DMS53 (cell line): ENCODE measurements around the gene GOLGA7B.

ENCODE experiments used
- DNase-seq: peaks from one replicate; lab custom pipeline; 2025; lab: John Stamatoyannopoulos, UW

GOLGA7B gene

DNA sequence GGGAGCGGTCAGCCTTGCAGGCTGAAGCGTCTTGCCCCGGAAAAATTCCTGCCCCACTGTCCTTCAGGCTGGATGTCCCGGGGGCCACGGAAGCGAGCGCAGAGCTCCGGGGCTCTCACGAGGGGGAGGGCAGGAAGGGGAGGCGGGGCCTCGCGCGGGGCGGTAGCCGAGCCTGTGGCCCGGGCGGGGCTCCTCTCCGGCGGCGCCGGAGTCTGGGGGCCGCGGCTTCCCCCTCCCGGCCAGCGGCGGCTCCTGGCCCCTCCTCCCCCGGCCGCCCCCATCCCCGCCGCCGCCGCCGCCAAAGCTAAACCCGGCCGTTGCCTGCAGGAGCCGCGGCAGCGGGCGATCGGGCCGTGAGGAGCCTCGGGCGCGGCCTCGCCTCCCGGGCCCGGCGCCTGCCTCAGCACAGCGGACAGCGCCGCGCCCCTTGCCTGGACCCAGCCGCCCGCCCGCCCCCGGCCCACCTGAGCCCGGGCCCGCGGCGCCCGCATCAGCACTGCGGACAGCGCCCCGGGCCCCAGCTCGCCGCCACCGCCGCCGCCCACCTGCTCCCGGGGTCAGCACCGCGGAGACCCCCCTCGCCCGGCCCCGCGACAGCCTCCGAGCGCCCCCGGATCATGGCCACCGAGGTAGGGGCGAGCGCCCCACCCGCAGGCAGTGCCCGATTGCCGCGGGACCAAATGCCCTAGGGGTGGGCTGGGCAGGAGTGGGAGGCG is at the start of gene GOLGA7B:
Gene GOLGA7B (plus strand): TSS at position 157 of the 716 bp plus-strand sequence. CDS start 461 bp downstream, at position 618.
- DNase-seq, result peak; percentile 94

DNA sequence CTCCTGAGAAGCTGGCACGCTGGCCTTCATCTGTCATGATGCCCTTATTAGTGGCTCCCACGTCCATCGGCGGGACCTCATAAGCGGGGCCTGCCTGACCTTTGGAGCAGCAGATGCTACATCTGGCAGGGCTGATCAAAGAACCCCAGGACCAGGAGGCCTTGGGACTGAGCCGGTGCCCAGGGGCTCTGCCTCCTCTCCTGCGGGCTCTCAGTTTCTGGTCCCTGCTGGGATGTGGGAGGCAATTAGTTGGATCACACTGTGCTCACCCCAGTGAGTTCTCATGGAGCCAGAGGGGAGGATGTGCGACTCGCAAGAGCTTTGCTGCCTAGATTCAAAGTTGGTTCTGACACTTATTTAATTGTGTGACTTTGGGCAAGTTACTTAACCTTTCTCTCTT is 49.2 kb upstream of the GOLGA7B start:
- DNase-seq, result no peak

DNA sequence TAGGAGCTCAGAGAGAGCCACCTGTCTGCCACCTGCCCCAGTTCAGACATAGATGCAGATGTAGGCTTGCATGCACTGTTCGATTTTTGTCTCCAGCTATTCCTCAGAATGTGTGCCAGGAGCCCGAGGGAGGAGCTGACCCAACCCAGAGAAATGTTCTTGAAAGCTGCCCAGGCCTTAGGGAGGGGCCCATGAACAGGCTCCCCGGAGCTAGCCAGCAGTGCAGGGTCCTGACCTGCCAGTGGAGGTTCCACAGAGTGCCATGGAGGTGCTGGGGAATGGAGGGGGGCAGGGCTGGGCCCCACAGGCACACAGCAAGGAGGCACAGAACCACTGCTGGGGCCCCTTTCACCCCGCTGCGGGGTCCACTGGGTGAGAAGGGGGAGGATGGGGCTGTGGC is 48.2 kb upstream of the GOLGA7B start:
- peak; percentile 30 for DNase-seq

DNA sequence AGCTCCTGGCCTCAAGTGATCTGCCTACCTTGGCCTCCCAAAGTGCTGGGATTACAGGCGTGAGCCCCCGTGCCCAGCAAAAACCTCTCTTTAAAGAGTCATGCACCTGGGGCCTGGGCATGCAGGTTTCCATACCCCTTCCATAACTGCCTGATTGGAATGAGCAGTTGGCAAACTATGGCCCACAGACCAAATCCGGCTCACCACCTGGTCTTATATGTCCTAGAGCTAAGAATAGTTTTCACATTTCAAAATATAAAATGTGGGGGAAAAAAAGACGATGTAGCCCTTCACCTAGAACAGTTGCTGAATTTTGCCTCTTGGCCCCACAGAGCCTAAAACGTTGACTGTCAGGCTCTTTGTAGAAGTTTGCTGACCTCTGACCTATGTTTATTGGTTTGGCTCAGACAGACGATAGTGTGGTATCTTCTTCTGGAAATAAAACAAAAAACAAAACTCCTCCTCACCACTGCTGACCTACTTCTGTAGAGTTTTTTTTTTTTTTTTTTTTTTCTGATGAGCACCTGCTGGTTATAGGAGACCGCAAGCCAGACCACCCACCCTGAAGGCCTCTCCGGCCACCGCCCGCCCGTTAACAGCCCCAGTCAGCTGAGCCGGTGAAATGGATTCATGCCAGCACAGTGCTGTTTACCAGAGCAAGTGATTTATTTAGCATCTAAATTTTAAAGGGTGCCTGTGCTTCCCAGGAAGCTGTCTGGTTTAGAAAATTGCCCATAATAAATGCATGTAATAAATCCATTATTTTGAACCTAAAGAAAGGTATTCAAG is 44.4 kb upstream of the GOLGA7B start:
- DNase-seq, result no peak

DNA sequence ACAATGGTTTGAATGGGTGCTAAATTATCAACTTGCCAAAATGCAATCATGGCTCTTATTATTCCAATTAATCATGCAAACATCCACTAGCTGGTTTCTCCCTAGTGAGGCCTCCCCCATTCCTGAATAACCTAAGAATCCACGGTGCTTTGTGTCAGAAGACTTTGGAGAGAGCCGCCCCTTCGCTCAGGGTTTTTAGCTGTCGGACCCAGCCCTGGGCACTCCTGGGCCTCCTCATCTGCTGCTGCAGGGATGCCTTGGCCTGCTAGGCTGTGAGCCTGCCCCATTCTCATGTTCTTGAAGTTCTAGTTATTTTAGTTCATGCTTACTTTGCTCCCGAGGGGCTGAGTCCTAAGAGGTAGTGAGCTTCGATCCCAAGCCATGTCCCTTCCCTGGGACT is 43.7 kb upstream of the GOLGA7B start:
- DNase-seq, result no peak

DNA sequence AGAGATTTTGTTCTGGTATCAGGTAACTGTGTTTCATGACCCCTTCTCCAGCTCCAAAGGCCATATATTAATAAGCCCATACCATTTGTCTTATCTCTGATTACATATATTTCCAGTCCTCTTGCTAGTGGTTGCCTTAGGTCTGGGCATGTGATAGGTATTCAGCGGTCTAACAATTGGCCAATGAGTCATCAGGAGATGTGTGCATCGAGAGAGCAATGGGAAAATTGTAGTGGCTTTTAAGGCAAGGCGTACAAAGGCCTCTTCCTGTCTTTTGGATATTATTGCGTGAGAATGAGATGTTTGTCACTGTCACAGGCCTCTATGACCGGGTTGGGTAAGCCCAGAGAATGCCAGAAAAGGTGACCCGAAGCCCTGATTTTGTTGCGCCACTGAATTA is 39.2 kb upstream of the GOLGA7B start:
- DNase-seq, result peak; percentile 93

DNA sequence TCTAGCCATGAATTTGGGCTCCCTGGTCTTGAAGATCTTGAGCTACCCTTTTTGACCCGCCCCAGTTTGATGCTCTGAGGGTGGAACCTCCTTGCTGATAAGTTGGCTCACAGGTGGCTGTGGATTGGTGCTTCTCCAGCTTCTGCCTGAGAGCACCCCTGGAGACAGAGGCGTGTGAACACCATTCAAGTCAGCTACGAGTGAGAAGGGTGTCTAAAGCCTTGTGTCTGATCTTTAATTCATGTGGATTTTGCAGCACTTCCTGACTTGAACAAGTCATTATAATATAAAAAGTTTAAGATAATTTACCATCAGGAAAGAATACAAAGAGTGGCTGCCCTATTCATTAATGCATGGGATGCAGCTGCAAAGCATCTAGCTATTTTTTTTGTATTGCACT is 37.7 kb upstream of the GOLGA7B start:
- no peak for DNase-seq

DNA sequence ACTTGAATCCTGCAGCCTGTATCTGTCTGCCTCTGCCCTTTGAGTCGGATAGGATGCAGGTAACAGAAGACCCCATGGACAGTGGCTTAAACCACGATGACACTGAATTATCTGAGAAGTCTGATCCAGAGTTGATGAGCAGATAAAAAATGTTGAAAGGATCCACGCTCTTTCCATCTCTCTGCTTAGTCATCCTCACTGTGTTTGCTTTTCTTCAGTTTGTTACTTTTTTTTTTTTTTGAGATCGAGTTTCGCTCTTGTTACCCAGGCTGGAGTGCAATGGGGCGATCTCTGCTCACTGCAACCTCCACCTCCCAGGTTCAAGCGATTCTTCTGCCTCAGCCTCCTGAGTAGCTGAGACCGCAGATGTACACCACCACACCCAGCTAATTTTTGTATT is 36.9 kb upstream of the GOLGA7B start:
- DNase-seq, result peak; percentile 86

DNA sequence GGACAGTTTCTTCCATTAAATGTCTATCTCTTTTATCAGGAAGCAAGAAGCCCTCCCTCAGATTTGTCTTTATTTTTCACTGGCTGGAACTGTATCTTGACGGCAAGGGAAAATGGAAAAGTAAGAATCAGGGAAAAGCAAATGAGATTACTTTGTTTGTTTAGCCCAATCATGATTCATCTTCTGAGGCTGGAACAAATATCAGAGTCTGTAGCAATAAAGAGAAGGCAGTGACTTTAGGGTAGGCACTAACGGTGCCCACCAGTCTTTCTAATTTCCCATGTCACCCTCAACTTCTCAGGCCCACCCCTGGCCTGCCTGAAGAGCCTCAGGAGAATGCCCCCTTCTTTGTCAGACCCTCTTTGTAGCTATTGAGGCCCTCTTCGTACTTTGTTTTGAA is 36.3 kb upstream of the GOLGA7B start:
- peak; percentile 60 for DNase-seq

DNA sequence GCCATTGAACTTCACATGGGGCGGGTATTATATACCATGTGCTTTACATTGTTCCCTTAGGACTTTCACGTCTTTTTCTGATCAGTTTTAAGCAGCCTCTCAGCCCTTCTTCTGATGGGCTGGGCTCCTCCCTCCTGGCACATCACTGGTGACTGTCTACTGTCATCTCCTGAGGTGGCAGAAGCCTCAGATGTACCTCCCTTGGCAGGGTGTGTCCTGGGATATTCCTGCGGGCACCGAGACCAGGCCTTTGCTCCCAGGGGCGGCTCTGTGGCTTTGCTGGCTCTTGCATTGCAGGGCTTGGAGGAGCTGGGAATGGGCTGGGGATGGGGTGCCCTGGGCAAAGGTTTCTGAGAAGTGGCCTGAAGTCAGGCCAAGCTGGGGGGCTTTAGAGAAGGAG is 34.6 kb upstream of the GOLGA7B start:
- DNase-seq, result no peak

DNA sequence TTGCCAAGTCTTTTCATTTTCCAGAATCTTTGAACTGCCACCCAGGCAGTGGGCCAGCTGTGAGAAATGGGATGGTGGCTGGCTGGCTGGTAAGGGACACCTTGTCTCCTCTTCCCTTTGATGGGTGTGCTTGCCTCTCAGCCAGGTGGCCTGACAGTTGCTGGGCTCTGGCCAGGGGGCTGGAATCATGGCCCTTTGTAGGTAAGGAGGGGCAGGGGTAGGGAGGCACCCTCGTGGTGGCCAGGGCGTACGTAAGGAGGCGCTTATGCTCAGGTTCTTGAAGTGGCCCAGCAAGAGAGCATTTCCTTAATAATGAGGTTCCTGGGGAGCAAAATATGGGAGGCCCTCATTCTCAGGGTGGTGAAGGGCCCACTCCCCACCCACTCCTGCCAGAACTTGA is 33.0 kb upstream of the GOLGA7B start:
- DNase-seq, result no peak

DNA sequence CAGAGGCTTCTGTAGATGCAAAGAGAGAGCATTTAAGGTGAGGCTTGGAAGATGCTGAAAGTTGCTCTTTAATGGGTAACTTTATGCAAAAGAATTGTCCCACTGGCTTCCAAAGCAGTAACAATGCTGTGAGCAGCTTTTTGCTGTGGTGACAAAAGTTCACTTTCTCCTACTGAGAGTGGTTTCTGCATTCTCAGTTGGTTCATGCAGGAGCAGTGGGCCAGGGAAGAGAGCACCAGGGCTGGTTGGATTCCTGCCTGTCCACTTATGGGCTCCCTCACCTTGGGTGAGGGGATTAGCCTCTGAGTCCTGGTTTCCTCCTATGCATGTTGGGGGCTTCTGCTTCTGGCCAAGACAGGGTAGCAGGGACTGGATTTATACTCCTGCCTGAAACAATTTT is 31.1 kb upstream of the GOLGA7B start:
- no peak for DNase-seq

DNA sequence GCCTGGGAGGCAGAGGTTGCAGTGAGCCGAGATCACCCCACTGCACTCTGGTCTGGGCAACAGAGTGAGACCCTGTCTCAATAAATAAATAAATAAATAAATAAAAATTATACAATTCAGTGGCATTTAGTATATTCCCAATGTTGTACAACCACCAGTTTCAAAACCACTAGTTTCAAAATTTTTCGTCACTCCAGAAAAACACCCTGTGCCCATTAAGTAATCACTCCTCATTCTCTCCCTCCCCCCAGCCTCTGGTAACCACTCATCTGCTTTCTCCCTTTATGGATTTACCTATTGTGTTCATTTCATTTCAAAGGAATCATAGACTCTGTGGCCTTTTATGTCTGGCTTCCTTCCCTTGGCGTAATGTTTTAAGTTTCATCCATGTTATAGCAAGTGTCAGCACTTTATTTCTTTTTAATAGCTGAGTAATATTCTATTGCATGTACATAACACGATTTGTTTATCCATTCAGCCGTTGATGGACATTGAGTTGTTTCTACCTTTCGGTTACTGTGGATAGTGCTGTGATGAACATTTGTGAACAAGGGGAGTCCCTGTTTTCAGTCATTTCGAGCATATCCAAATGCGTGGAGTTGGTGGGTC is 29.4 kb upstream of the GOLGA7B start:
- no peak for DNase-seq

DNA sequence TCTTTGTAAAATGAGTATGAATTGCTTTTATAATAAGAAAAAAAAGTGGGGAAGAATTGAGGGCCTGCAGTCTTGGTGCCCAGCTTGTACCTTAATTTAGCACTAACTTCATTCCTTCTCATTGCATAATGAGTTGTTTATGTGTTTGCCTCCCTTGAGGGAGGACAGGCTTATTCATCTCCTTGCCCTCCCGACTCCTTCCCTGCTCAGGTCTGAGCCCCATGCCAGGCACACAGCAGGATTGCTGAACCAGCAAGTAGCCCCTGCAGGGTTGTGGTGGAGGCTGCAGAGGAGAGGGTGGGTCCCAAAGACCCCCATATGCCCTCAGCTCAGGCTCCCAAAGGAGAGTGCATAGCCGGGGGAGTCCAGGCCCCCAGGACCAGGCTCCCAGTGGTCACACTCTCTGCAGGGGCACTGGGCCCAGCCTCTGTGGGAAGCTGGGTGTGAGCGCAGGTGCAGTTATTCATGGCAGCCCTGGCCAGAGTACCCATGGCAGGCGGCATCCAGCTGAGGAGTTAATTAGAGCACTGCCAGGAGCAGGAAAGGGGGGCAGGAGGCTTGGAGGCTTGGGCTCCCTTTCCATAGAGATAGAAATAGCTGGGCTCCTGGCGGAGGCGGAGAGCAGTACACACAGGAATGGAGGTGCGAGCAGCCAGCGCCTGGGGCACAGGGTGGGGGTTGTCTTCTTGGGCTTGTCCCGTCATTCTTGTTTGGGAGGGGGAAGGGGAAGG is 28.2 kb upstream of the GOLGA7B start:
- DNase-seq, result no peak

DNA sequence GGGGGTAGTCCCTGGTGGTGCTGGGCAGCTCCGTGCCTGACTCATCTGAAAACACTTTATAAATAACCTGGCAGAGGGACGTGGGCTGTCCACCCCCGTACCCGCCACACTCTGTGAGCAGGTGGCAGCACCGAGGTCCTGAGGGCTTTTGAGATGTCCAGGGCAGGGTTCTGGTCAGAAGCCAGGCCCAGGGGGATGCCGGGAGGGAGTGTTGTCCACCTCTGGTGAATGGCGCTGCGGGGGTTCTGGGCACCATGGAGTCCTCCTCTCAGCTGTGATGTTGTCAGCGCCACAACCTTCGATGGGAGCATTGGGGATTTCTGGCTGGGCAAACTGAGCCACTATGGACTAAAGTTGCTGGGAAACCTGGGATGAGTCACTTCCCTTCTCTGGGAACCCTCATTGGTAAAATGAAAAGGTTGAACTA is 27.4 kb upstream of the GOLGA7B start:
- DNase-seq, result peak; percentile 83

DNA sequence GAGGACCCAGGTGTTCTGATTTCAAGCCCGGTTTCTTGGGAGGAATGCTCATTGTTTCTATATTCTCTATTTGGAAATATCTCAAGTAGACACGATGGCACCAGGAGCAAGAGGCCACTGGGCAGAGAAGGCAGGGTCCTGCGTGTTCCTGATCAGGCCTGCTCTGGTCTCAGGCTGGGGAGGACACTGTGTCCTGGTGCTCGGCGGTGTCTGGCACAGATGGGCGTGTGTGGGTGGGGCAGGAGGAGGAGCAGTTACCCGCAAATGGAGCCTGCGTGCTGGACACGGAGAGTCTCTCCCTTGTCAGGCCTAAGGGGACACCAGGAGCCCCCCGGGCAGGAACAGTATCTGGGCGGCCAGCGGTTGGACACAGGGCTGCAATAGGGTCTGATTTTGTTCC is 25.9 kb upstream of the GOLGA7B start:
- DNase-seq, result no peak

DNA sequence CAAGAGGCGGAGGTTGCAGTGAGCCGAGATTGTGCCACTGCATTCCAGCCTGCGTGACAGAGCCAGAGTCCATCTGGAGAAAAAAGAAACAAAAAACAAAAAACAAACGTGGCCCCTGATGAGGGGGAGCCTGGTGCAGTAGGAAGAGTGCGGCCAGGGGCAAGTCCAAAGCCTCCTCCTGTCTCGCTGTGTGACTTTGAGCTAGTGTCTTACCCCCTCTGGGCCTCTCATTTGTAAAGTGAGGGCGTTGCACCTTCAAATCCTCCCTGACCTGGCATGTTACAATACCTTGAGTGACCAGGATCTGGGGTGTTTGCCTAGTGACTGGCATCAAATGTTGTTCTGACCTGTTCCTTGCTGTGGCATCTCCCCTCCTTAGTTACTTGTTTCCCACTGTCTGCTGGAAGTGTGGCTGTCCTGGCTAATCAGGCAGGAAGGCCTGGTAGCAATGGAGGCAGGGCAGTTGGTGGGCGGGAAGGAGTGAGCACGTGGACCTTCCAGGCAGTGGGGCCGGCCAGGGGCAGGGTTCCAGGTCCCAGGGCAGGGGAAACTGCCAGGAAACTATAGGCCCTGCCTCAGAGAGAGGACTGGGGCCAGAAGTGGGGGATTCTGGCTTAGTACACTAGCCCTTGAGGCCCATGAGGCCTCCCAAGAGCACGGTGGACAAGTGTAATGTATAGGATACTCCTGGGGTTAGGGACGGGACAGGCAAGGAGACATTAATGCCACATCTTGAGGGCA is 24.5 kb upstream of the GOLGA7B start:
- no peak for DNase-seq

DNA sequence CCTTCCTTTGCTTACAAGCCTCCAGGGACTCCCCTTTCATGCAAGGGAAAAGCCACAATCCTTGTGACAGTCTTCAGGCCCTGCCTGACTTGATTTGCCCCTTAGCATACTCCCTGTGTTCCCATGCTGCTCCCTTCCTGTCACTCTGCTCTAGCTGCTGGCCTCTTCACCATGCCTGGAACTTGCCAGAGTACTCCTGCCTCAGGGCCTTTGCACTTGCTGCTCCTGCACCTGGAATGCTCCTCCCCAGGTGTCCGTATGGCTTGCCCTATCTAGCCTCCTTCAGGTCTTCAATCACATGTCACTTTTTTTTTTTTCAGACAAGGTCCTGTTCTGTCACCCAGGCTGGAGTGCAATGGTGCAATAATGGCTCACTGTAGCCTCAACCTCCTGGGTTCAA is 22.8 kb upstream of the GOLGA7B start:
- DNase-seq, result no peak

DNA sequence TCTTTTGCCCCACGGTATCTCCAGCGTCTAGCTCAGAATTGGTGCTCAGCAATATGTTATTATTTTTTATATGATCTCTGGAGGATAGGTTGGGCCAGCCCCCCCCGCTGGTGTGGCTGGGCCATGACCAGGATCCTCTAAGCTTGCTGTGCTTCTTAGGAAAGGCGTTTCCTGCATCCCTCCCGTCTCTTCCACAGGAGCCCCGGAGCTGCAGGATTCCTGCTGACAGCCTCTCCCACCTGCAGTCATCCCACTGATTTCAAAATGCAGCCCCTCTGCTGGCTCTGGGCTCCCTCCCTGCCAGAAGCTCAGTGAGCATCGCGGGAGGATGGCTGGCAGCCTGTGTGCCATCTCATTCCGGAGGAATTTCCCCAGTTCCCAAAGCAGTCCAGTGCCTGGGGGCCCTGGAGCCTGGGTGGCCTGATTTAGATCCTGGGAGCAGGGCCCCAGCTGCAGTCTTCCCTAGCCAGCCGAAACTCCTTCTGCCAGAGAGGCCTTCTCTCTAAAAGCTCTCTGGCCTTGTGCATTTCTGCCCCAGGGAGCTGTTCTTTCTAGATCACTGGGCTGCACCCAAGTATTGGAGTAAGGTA is 21.8 kb upstream of the GOLGA7B start:
- no peak for DNase-seq

DNA sequence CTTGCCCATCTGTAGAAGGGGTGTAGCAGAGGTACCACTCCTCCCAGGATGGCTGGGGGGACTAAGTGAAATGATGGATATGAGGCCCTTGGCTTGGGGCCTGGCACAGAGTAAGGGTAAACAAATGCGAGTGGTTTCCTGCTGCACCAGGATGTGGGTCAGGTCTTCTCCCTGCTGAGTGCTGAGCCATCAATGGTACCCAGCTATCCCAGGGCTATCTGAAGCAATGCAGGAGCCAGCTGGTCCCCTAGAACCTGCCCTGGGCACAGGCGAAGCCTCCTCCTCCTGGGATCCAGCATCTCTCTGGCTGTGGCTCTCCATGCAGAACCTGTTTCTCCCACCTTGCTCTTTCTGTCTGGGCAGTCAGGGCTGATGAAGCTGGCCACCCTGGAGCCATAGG is 20.9 kb upstream of the GOLGA7B start:
- DNase-seq, result no peak

DNA sequence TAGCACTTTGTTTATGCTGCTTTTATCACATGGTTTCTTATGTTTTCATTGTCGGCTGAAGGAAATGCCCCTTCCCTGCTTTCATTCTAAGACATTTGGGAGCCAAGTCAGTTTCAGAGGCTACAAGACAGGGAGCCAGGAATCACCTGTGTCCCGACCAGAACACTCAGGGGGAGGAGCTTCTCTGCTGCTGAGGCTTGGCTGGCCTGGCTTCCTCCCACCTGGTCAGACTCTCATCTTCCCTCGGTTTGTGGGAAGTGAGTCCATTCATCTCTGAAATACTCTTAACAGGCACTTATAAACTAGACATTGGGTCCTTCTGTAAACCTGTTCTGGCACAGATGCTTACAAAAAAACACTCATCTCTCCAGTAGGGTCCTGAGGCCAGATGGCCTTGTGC is 19.6 kb upstream of the GOLGA7B start:
- peak; percentile 92 for DNase-seq
